ENCODE results near the gene PRPSAP1.

- no peak for TF ChIP-seq CTCF (IDR thresholded peaks at IDR 0.05 in 4 of 5, conservative IDR thresholded peaks at IDR 0.05 in 1 of 5)
- TF ChIP-seq POLR2A (IDR thresholded peaks at IDR 0.05): no peak
Observed at GRCh38 chr17:76307299-76307965, 46.3 kb downstream of the PRPSAP1 start.
